IMR-90 (cell line): Measurements from ENCODE around the gene SEC24D. TPM values are rescaled to one million over a fixed set of nuclear protein-coding genes. Genes with fewer than 3 reads are reported as not detected.

ENCODE experiments used
- ATAC-seq: fragments of 200-7000 bp; cut with Tn5 transposase; 2 replicates; pipeline ENCODE4 v1.9.1; 2020; ENCODE audit warnings: low read depth, mild to moderate bottlenecking, moderate library complexity
- BruUV-seq: library from RNA; stranded (reverse); fragments of 400-500 nt; replicated peaks from 2 replicates; lab custom pipeline; 2021; lab: Mats Ljungman, UMichigan
- CTCF ChIA-PET: fragments of 300-600 bp; formaldehyde crosslinking; extraction: SDS; loops from one replicate; lab custom pipeline; 2021; ENCODE audit warnings: antibody characterized with exemption; lab: Yijun Ruan, JAX
- POLR2A ChIA-PET: fragments of 300-600 bp; sonication (Branson Sonifier 250); formaldehyde crosslinking; loops from one replicate; lab custom pipeline; 2022; ENCODE audit warnings: antibody characterized with exemption; ENCODE audit not compliant: unreplicated experiment; lab: Charles Lee
- DNase-seq: peaks from one replicate; pipeline ENCODE4 v3.0.0; 2013
- H2AFZ ChIP-seq: replicated peaks from 2 replicates; pipeline ENCODE3; 2013; ENCODE audit warnings: low read length, mild to moderate bottlenecking; ENCODE audit not compliant: poor library complexity
- H2AK5ac ChIP-seq: 2 replicates; pipeline ENCODE4 v1.6.1; 2013; ENCODE audit warnings: low read depth, low read length, inconsistent platforms
- H2AK9ac ChIP-seq: replicated peaks from 2 replicates; pipeline ENCODE3; 2013; ENCODE audit warnings: mild to moderate bottlenecking, low read depth, low read length, moderate library complexity; ENCODE audit not compliant: poor library complexity
- H2BK120ac ChIP-seq: 2 replicates; pipeline ENCODE4 v1.6.1; 2013; ENCODE audit warnings: low read depth, low read length, inconsistent platforms
- H2BK15ac ChIP-seq: 3 replicates; pipeline ENCODE4 v1.6.1; 2013; ENCODE audit warnings: low read depth, low read length, inconsistent platforms
- H2BK20ac ChIP-seq: 2 replicates; pipeline ENCODE4 v1.6.1; 2013; ENCODE audit warnings: low read depth, mild to moderate bottlenecking, inconsistent platforms, low read length, moderate library complexity
- H2BK5ac ChIP-seq: 2 replicates; pipeline ENCODE4 v1.6.1; 2013; ENCODE audit warnings: mild to moderate bottlenecking, low read depth, low read length, inconsistent platforms; ENCODE audit not compliant: poor library complexity, severe bottlenecking
- H3K14ac ChIP-seq: replicated peaks from 2 replicates; pipeline ENCODE4 v1.6.1; 2013; ENCODE audit warnings: low read depth, low read length, inconsistent platforms
- H3K18ac ChIP-seq: 2 replicates; pipeline ENCODE4 v1.6.1; 2013; ENCODE audit warnings: low read depth, low read length, control low read depth
- H3K23ac ChIP-seq: 2 replicates; pipeline ENCODE4 v1.6.1; 2013; ENCODE audit warnings: low read depth, low read length, inconsistent platforms
- H3K27ac ChIP-seq: 2 replicates; pipeline ENCODE4 v1.5.1; 2013; ENCODE audit warnings: mild to moderate bottlenecking, control low read depth, low read length; ENCODE audit not compliant: insufficient read depth
- H3K27me3 ChIP-seq: 2 replicates; pipeline ENCODE4 v1.6.1; 2013; ENCODE audit warnings: low read length; ENCODE audit not compliant: control insufficient read depth, insufficient read depth
- H3K36me3 ChIP-seq: 2 replicates; pipeline ENCODE4 v1.6.1; 2013; ENCODE audit warnings: low read length, mixed read lengths; ENCODE audit not compliant: control insufficient read depth, insufficient read depth
- H3K4ac ChIP-seq: 2 replicates; pipeline ENCODE4 v1.6.1; 2013; ENCODE audit warnings: low read depth, low read length, inconsistent platforms
- H3K4me1 ChIP-seq: 2 replicates; pipeline ENCODE4 v1.6.1; 2013; ENCODE audit warnings: low read length, mixed read lengths; ENCODE audit not compliant: control insufficient read depth, insufficient read depth
- H3K4me2 ChIP-seq: 2 replicates; pipeline ENCODE4 v1.6.1; 2013; ENCODE audit warnings: low read depth, mild to moderate bottlenecking, control low read depth, low read length, moderate library complexity
- H3K4me3 ChIP-seq: 2 replicates; pipeline ENCODE4 v1.5.1; 2013; ENCODE audit warnings: low read depth, mild to moderate bottlenecking, control low read depth, low read length, moderate library complexity; ENCODE audit not compliant: insufficient read depth
- H3K56ac ChIP-seq: 2 replicates; pipeline ENCODE4 v1.6.1; 2013; ENCODE audit warnings: low read length, inconsistent platforms; ENCODE audit not compliant: insufficient read depth; ENCODE audit errors: extremely low read depth
- H3K79me1 ChIP-seq, 2 experiments: 2 replicates each; pipeline ENCODE4 v1.6.1; 2013; ENCODE audit warnings: low read length in 2 of 2, inconsistent platforms in 1 of 2, low read depth in 1 of 2
- H3K9ac ChIP-seq: 2 replicates; pipeline ENCODE4 v1.6.1; 2013; ENCODE audit warnings: low read depth, low read length, control low read depth
- H3K9me1 ChIP-seq: 2 replicates; pipeline ENCODE4 v1.6.1; 2013; ENCODE audit warnings: low read length, inconsistent platforms; ENCODE audit not compliant: insufficient read depth
- H3K9me3 ChIP-seq: 2 replicates; pipeline ENCODE4 v1.6.1; 2013; ENCODE audit warnings: low read length; ENCODE audit not compliant: control insufficient read depth, insufficient read depth
- H4K20me1 ChIP-seq: 2 replicates; pipeline ENCODE4 v1.6.1; 2013; ENCODE audit warnings: low read length, inconsistent platforms; ENCODE audit not compliant: insufficient read depth
- H4K5ac ChIP-seq: 2 replicates; pipeline ENCODE4 v1.6.1; 2013; ENCODE audit warnings: mild to moderate bottlenecking, low read depth, low read length, control low read depth
- H4K8ac ChIP-seq, 2 experiments: 2 replicates each; pipeline ENCODE4 v1.6.1; 2013; ENCODE audit warnings: low read depth in 2 of 2, low read length in 2 of 2, control low read depth in 1 of 2, inconsistent platforms in 1 of 2
- H4K91ac ChIP-seq: 2 replicates; pipeline ENCODE4 v1.6.1; 2013; ENCODE audit warnings: low read depth, low read length, inconsistent platforms; ENCODE audit not compliant: insufficient read depth
- CEBPB ChIP-seq: IDR thresholded peaks from 2 replicates; pipeline ENCODE4 v1.6.1; 2012; ENCODE audit warnings: low read depth, low read length, improper control_type of control experiment
- CHD1 ChIP-seq: IDR thresholded peaks from 2 replicates; pipeline ENCODE4 v1.6.1; 2012; ENCODE audit warnings: low read depth, low read length, improper control_type of control experiment
- ELK1 ChIP-seq: fragments of 150-350 bp; IDR thresholded peaks from 2 replicates; pipeline ENCODE4 v1.6.1; 2016; ENCODE audit warnings: low read depth, mild to moderate bottlenecking, low read length, moderate library complexity, borderline replicate concordance
- FOS ChIP-seq: fragments of 150-350 bp; IDR thresholded peaks from 2 replicates; pipeline ENCODE4 v1.6.1; 2016; ENCODE audit warnings: low read depth, low read length
- RAD21 ChIP-seq: IDR thresholded peaks from 2 replicates; pipeline ENCODE4 v1.6.1; 2012; ENCODE audit warnings: low read length, improper control_type of control experiment
- RCOR1 ChIP-seq: IDR thresholded peaks from 2 replicates; pipeline ENCODE4 v1.6.1; 2012; ENCODE audit warnings: mild to moderate bottlenecking, low read length, improper control_type of control experiment; ENCODE audit not compliant: insufficient replicate concordance
- RFX5 ChIP-seq: IDR thresholded peaks from 2 replicates; pipeline ENCODE4 v1.8.0; 2012; ENCODE audit warnings: low read depth, mild to moderate bottlenecking, low read length, moderate library complexity
- WGBS, 2 experiments: methylation state at CpG; one replicate each; pipeline versions ENCODE4 v1.1.5 to v1.1.7; 2013; ENCODE audit warnings: missing lambda C conversion rate in 2 of 2; ENCODE audit not compliant: insufficient read length in 1 of 2; ENCODE audit errors: extremely low coverage in 2 of 2; 5-methylcytosine and 5-hydroxymethylcytosine counted together
- dilution Hi-C: fragments of 300-500 bp; cut with HindIII; formaldehyde crosslinking; loops from one replicate; pipeline ENCODE4 v1.14.3; 2018; ENCODE audit warnings: low sequenced_read_pairs; ENCODE audit not compliant: unreplicated experiment
- in situ Hi-C: fragments of 300-500 bp; cut with MboI; formaldehyde crosslinking; loops from 3 replicates; pipeline ENCODE4 v1.14.3; 2019; ENCODE audit warnings: low sequenced_read_pairs, inconsistent platforms, mixed read lengths
- intact Hi-C: fragments of 100-400 bp; cut with micrococcal nuclease; formaldehyde crosslinking; loops from 2 replicates; pipeline ENCODE4 v1.10.0; 2022
- polyA plus RNA-seq, 3 experiments: library from polyadenylated mRNA; depleted of rRNA; stranded (reverse); fragments of >200 nt; gene quantifications; 2 replicates each; pipeline ENCODE4 v1.2.3, GENCODE V29; 2012; ENCODE audit warnings: low replicate concordance in 1 of 3
- total RNA-seq: library from RNA; depleted of rRNA; stranded (reverse); fragments of >200 nt; gene quantifications from 2 replicates; pipeline ENCODE4 v1.2.3, GENCODE V29; 2012

Gene SEC24D
- total and polyA plus RNA-seq, 2 of the 4 experiments (the other 2 are of a cell fraction), result 93.2 to 111 TPM

GRCh38 chr4:118760493-118760892, 75.4 kb downstream of the SEC24D start:
- Histone ChIP-seq H3K27ac (no peak overlapping the region), H3K23ac (no peak overlapping the region), H3K27me3 (no peaks in the 10 kb centered on the region), H4K8ac (no peak overlapping the region), H3K9me1 (peaks cover 26% of the 10 kb centered on the region), H2BK15ac (no peak overlapping the region), H3K4ac (no peak overlapping the region), H3K79me1 (peaks cover 40 to 65% of the 10 kb centered on the region in 2 experiments), H2BK120ac (no peak overlapping the region), H4K91ac (no peak overlapping the region), H2AFZ (no peak overlapping the region), H3K18ac (no peak overlapping the region), H2BK20ac (no peak overlapping the region), H3K9me3 (no peaks in the 10 kb centered on the region), H3K4me2 (no peak overlapping the region), H3K36me3 (peaks cover 23% of the 10 kb centered on the region), H3K9ac (no peak overlapping the region), H2AK9ac (no peak overlapping the region), H3K56ac (no peak overlapping the region), H4K5ac (no peak overlapping the region), H4K20me1 (peaks cover 32% of the 10 kb centered on the region), H3K4me3 (no peak overlapping the region), H3K4me1 (peaks cover 25% of the 10 kb centered on the region), H2AK5ac (no peak overlapping the region), H3K14ac (no peak overlapping the region), H2BK5ac (no peak overlapping the region)
- no peak for DNase-seq
- intact Hi-C loops, result no loop called here
- no peak for ATAC-seq
- ChIA-PET CTCF (no interaction called here), POLR2A (no interaction called here)
- WGBS, 2 experiments, result no CpG with 5 or more reads among the region's 5 CpGs
- TF ChIP-seq CEBPB, result no peak
- TF ChIP-seq RAD21, result no peak
- TF ChIP-seq FOS, result no peak
- TF ChIP-seq ELK1, result no peak
- no peak for TF ChIP-seq RCOR1
- TF ChIP-seq RFX5, result no peak
- no peak for TF ChIP-seq CHD1
- dilution Hi-C loops, result no loop called here
- in situ Hi-C loops, result loop anchor here (10.0 kb wide), 1 partner anchor 134 kb away; no protein-coding TSS in a partner anchor
- no TSS peak for BruUV-seq
